ENCODE measurements around the gene U2AF1L4.

The U2AF1L4 gene

DNA sequence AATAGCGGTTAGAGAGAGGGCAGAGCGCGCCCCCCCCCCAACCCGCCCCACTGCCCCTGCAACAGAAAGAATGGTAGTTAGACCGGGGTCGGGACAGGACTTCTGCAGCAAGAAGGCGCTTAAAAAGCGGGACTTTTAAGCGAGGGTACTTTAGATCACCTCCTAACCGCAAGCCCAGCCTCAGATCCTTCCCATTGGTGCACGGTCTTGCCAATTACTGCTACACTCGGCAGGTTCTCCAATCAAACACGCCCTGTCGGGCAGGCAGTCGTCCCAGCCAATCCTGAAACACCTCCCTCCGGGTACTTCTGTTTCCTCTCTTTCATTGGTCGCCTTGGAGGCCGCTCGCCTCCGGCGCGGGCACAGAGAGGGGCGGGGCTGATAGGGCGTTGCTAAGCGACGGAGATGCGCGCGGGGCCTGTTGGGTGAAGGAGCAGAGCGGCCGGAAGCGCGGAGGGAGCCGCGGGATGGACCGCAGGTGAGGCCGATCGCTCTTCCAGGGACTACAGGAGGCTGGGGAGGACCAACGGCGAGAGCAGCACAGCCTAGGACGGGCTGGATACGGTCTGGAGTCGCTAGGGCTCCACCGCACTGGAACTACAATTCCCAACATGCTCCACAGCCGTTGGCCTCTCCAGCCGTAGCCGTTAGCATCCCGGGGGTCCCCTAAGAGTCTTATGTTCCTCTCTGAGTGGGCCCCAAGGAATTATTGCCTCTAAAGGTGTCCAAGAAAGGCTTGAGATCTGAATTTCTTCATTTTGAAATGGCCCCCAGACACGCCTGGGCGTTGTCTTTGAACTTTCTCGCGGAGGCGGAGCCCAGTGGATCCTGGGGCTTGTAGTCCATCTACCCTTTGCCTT is 12.8 kb upstream of the U2AF1L4 start, which contains the start of gene PROSER3:
Gene PROSER3, plus strand, starts transcription at position 428 of the 860 bp plus-strand sequence. Its CDS starts 40 bp downstream, at position 468.
- CTCF ChIA-PET: no interaction called here
- H3K27ac Mint-ChIP-seq: peak within 1 kb of the TSS; percentile 95
- H3K9me3 Mint-ChIP-seq: no peaks in the 10 kb centered on the region
- H3K4me1 Mint-ChIP-seq: peaks cover 46% of the 10 kb centered on the region
- peaks cover 33% of the 10 kb centered on the region for H3K36me3 Mint-ChIP-seq
- H3K4me3 Mint-ChIP-seq: peak within 1 kb of the TSS; percentile 93
- peaks cover 13% of the 10 kb centered on the region for H3K27me3 Mint-ChIP-seq
- peak; percentile 99 for DNase-seq

DNA sequence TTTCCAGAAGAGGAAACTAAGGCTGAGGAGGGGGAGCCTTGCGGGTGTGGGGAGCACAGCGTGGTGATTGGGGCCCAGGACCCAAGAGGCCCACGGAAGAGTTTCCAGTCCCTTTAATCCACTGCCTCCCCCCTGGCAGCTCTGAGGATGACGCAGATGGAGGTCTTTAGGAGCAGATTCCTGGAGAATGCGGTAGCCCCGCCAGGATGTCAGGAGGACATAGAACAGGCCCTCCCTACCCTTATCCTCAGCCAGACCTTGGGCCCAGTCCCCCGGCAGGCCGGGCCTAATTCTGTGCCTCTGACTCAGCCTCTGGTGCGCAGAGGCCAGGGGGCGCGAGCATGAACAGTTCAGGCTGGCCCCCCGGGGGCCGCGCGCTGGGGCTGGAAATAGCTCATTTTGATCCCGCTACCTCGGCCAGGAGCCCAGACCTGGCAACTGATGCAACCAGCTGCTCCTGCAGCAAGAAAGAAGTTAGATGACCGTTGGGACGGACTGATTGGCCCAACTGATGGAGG is 12.1 kb upstream of the U2AF1L4 start:
- Mint-ChIP-seq H3K36me3 (peaks cover 33% of the 10 kb centered on the region), H3K4me1 (peaks cover 46% of the 10 kb centered on the region), H3K4me3 (peak overlapping the region; percentile 93), H3K9me3 (no peaks in the 10 kb centered on the region), H3K27ac (peak overlapping the region; percentile 95), H3K27me3 (peaks cover 13% of the 10 kb centered on the region)
- peak; percentile 46 for DNase-seq
- CTCF ChIA-PET: no interaction called here

DNA sequence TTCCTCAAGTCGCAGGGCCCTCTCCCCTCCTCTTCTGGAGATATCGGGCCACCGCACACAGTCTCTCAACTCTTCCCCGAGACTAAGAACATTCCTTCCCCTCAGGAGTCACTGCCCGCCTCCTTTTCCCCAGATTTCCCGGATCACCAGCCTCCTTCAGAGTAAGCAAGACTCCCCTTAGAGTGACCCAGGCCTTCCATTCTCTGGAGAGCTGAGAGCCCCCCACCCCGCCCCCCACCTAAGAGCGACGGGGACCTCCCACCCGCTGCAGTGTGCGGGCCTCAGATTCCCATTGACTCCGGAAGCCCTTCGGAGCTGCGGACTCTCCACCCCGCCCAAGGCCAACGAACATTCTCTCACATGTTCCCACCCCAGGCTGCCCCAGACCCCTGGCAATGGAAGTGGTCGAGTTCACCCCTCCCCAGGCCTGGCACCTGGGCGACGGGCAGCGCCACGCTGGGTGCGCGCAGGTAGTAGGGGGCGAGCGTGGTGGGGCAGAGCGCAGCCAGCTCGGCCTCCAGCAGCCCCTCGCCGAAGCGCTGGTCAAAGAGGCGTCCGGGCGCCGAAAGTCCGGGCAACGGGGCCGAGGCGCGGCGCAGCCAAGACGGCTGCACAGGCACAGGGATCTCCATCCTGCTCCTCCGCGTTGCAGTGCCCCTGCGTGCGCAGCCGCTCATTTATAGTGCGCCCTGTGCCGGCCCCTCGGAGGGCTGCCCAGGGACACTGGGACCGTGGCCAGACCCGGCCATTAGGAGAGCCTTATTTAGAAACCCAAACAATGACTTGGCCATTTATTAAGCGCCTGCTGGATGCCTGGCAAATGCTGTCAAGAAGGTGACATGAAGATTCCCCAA is 11.4 kb upstream of the U2AF1L4 start, which contains the start of gene HSPB6:
Gene HSPB6, minus strand, starts transcription at position 653 of the 854 bp plus-strand sequence. Its CDS starts 21 bp downstream, at position 632.
- Mint-ChIP-seq H3K4me3 (peak within 1 kb of the TSS; percentile 93), H3K27me3 (peaks cover 13% of the 10 kb centered on the region), H3K36me3 (peaks cover 27% of the 10 kb centered on the region), H3K27ac (peak within 1 kb of the TSS; percentile 95), H3K9me3 (no peaks in the 10 kb centered on the region), H3K4me1 (peaks cover 44% of the 10 kb centered on the region)
- DNase-seq: no peak
- CTCF ChIA-PET: no interaction called here

DNA sequence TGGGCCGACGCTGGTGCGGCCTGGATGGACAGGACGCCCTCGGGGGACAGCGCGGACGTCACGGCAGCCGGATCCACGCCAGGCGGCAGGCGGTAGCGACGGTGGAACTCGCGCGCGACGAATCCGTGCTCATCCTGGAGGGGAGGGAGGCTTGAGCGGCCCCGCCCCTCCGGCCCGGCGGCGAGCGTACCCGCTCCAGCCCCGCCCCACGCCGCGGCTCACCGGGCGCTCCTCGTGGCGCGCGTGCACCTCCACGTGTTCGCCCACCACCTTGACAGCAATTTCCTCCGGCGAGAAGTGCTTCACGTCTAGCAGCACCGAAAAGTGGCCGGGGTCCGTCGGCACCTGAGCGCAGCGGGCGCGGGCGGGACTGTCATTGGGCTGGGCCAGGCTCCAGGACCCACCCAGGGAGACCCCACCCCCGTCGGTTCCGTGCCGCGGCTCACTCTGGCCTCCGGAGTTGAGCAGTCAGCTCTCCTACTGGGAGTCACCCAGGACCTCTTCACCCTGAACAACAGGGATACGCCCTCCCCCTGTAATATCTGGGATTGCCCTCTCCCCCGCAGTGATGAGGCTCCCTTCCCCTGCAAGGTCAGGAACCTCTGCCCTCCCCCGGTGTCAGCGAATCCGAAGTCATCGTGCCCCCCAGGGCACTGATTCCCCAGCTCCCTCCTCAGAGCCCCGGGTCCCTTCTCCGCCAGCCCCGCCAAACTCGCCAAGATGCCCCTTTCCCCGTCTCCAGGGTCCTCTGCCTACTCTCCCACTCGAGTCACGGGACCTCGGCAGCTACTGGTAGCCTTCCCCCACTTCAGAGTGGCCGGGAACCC is 10.5 kb upstream of the U2AF1L4 start:
- Mint-ChIP-seq H3K4me1 (peaks cover 44% of the 10 kb centered on the region), H3K9me3 (no peaks in the 10 kb centered on the region), H3K27ac (peak overlapping the region; percentile 77), H3K4me3 (peak overlapping the region; percentile 44), H3K36me3 (peaks cover 25% of the 10 kb centered on the region), H3K27me3 (peaks cover 13% of the 10 kb centered on the region)
- CTCF ChIA-PET: no interaction called here
- peak; percentile 62 for DNase-seq

DNA sequence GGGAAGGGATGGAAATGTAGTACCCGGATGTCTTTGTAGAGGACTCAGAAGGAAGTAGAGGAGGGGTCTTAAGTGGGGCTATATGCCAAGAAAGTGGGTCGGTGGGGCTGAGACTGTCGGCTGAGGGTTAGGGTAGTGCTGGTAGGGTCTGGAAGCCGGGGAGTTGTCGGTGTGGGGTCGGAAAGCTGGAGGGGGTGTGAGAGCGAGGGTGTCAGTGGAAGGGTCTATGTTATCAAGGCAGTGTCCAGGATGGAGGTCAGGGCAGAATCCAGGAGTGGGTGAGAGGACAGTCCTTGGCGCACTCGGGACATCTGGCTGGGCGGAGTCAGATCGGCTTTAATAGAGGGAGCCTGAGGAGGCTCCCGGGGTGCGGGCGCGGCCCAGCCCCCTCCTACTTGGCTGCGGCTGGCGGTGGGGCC is 9.9 kb upstream of the U2AF1L4 start:
- DNase-seq: no peak
- Mint-ChIP-seq H3K36me3 (peaks cover 22% of the 10 kb centered on the region), H3K27ac (no peak overlapping the region), H3K4me3 (peak overlapping the region; percentile 32), H3K9me3 (no peaks in the 10 kb centered on the region), H3K4me1 (peaks cover 42% of the 10 kb centered on the region), H3K27me3 (peaks cover 13% of the 10 kb centered on the region)
- CTCF ChIA-PET: no interaction called here

DNA sequence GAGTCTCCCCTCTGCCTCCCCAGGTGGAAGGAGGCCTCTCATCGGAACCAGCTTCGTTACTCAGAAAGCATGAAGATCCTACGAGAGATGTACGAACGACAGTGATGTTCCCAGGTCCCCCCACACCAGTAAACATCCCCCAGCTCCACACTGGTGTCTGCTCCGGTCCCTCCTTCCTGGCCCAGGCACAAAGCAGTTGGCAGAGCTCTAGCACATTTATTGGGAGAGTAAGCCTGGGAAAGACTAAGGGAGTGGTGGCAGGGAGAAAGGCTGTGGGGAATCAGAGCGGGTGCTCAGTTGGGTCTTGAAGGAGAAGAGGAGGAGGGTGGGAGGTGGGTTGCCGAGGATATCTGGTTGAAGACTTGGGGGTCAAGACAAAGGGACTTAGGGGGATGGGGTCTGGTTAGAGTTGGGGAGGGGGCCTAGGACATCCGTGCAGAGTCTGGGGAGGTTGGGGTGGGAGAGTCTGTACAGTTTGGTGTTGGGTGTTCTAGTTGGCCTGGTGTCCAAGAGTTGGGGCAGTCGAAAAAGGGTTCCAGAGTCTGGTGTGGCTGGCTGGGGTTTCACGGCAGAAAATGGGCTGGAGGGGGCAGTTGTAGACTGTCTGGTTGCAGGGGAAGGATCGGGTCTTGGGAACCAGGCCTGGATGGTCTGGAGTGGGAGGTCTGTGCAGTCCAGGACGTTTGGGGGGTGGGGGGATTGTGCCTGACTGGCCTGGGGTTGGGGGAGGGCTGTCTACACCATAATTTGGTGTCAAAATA is 9.3 kb upstream of the U2AF1L4 start:
- Mint-ChIP-seq H3K4me3 (peak overlapping the region; percentile 32), H3K27me3 (peaks cover 13% of the 10 kb centered on the region), H3K4me1 (peaks cover 42% of the 10 kb centered on the region), H3K27ac (no peak overlapping the region), H3K9me3 (no peaks in the 10 kb centered on the region), H3K36me3 (peaks cover 18% of the 10 kb centered on the region)
- CTCF ChIA-PET: no interaction called here
- DNase-seq: no peak

DNA sequence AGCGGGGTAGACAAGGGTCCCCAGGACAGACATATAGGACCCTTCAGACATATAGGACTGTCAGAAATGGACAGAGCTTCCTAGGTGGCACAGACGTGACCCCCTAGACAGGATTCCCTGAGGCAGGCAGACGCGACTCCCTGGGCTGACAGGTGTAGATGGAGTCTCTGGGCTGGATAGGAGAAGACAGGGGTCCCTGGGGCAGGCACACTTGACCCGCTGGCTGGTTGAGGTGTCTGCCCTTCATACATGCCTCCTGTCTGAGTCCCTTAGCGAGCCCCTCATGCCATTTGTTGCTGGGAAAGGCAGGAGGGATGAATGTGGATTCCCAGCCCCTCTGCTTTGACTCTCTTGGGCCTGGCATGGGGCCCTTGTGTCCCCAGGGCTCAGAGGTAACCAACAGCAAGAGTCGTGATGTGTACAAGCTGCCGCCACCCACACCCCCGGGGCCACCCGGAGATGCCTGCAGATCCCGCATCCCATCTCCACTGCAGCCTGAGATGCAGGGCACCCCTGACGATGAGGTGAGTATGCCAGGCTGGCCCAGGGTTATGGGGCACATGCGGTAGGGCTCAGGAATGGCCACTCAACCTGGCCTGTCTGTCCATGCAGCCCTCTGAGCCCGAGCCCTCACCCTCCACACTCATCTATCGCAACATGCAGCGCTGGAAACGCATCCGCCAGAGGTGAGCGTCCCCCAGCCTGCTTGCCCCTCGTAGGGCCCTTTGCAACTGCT is 8.6 kb upstream of the U2AF1L4 start:
- Mint-ChIP-seq H3K9me3 (no peaks in the 10 kb centered on the region), H3K4me3 (no peak overlapping the region), H3K4me1 (peaks cover 39% of the 10 kb centered on the region), H3K36me3 (peaks cover 17% of the 10 kb centered on the region), H3K27me3 (peaks cover 13% of the 10 kb centered on the region), H3K27ac (no peak overlapping the region)
- CTCF ChIA-PET: no interaction called here
- DNase-seq: no peak

DNA sequence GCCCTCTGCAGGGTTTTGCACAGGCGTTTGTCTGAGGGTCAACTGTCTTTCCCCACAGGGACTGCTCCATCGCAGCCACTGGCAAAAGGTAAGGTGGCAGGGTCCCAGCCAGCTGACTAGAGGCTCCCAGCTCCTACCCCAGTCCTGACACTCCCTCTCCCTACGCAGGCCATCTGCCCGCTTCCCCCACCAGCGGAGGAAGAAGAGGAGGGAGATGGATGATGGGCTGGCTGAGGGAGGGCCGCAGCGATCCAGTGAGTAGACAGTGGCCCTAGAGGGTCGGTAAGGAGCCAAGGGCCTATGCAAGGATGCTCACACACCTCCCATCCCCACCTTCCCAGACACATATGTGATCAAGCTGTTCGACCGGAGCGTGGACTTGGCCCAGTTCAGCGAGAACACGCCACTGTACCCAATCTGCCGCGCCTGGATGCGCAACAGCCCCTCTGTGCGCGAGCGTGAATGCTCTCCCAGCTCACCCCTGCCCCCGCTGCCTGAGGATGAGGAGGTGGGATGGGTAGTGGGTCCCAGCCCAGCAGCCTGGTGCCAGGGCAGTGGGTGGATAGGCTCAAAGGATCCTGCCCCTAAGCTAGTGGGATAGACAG is 7.6 kb upstream of the U2AF1L4 start:
- CTCF ChIA-PET: interaction anchor here (1.3 kb wide), 1 partner anchor 13 kb away, joined by 3 read pairs; no protein-coding TSS in a partner anchor
- no peak for DNase-seq
- Mint-ChIP-seq H3K36me3 (peaks cover 15% of the 10 kb centered on the region), H3K27ac (no peak overlapping the region), H3K4me3 (no peak overlapping the region), H3K9me3 (no peaks in the 10 kb centered on the region), H3K4me1 (peaks cover 41% of the 10 kb centered on the region), H3K27me3 (peaks cover 11% of the 10 kb centered on the region)

DNA sequence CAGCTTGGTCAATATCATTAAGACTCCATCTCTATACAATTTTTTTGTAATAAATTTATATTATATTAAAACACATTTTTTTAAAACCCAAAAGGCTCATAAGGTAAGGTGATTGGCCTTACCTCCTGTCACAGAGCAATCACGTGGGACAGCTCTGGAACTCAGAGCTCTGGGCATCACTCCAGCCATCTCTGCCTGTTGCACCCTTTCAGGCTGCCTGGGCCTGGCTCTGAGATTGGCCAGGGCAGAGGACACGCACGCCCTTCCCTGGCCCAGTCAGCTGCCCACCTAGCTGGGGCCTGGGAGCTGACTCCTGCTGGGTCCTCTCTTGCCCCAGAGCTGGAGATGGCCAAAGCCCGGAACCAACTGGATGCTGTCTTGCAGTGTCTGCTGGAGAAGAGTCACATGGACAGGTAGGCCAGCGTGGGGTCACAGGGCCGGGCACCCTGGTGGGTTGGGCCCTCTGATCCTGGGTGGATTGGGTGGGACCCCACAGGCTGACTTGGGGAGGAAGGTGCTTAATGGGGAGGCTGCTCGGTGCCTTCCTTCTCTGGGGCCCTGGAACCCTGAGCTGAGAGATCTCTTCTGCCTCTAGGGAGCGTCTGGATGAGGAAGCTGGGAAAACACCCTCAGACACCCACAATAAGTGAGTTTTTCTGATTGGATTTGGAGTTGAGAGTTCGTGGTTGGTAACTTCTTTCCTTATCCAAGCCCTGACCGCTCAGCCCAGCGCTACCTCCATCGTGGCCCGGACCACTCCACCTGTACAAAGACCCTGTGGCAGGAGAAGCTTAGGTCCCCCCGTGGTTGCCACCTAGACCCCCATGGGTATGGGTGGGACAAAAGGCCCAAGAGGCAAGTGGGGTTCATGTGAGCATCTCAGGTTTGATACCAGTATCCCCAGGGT is 6.9 kb upstream of the U2AF1L4 start:
- DNase-seq: no peak
- CTCF ChIA-PET: interaction anchor here (1.0 to 1.3 kb wide), 2 partner anchors 14 to 180 kb away, joined by 3 read pairs; no protein-coding TSS in a partner anchor
- peaks cover 6% of the 10 kb centered on the region for H3K27me3 Mint-ChIP-seq
- peaks cover 42% of the 10 kb centered on the region for H3K4me1 Mint-ChIP-seq
- H3K9me3 Mint-ChIP-seq: no peaks in the 10 kb centered on the region
- H3K36me3 Mint-ChIP-seq: peaks cover 16% of the 10 kb centered on the region
- no peak overlapping the region for H3K4me3 Mint-ChIP-seq
- no peak overlapping the region for H3K27ac Mint-ChIP-seq

DNA sequence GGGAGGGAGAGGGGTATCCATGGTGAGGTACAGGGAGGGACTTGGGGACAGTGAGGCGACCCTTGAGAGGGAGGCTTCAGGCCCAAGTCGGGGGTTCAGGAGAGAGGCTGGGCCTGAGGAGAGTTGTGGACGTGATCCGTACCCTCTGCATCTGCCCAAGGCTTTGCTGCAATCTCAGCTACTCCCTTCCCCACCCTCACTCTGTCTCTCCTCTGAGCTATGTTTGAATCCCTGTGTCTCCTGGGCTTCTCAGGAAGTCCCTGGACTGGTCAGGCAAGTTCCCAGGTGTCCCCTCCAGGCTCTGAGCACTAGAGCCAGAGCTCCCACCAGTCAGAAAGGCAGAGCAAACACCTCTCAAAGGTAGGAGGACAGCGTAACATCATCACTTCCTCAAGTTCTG is 4.9 kb upstream of the U2AF1L4 start:
- no peaks in the 10 kb centered on the region for H3K9me3 Mint-ChIP-seq
- no peaks in the 10 kb centered on the region for H3K27me3 Mint-ChIP-seq
- CTCF ChIA-PET: interaction anchor here (1.0 kb wide), 1 partner anchor 15 kb away, joined by 3 read pairs; no protein-coding TSS in a partner anchor
- peaks cover 21% of the 10 kb centered on the region for H3K36me3 Mint-ChIP-seq
- H3K4me3 Mint-ChIP-seq: peak overlapping the region; percentile 54
- no peak overlapping the region for H3K27ac Mint-ChIP-seq
- H3K4me1 Mint-ChIP-seq: peaks cover 46% of the 10 kb centered on the region
- no peak for DNase-seq
